Measurements from ENCODE around the gene ASRGL1.
"Not testable (repeated sequence)": the region's sequence is repeated elsewhere in the genome, so short reads cannot be mapped to it uniquely, and the experiment has no call there.

Gene ASRGL1

GRCh38 chr11:62352355-62353336 is 15.4 kb downstream of the ASRGL1 start:
- DNase-seq = peak in 1 of 5 experiments; percentile 40

- no peak for DNase-seq
Observed at GRCh38 chr11:62353841-62354240, 16.6 kb downstream of the ASRGL1 start.

GRCh38 chr11:62358273-62358672 is 21.0 kb downstream of the ASRGL1 start:
- no peak for DNase-seq

- DNase-seq = no peak
Observed at GRCh38 chr11:62359475-62359874, 22.2 kb downstream of the ASRGL1 start.

GRCh38 chr11:62360685-62361084 is 23.4 kb downstream of the ASRGL1 start:
- no peak for DNase-seq

- DNase-seq = not testable (repeated sequence)
Observed at GRCh38 chr11:62368861-62369477, 31.7 kb downstream of the ASRGL1 start.

- peak in 4 of 5 experiments; percentile 11 to 69 (median 37) for DNase-seq
Observed at GRCh38 chr11:62370743-62371440, 33.6 kb downstream of the ASRGL1 start.

- peak in 1 of 5 experiments; percentile 19 for DNase-seq
Observed at GRCh38 chr11:62372871-62373270, 35.6 kb downstream of the ASRGL1 start.

GRCh38 chr11:62373464-62374119 is 36.3 kb downstream of the ASRGL1 start:
- DNase-seq = no peak

GRCh38 chr11:62374801-62375200 is 37.6 kb downstream of the ASRGL1 start:
- DNase-seq = no peak

- peak in 1 of 5 experiments; percentile 41 for DNase-seq
Observed at GRCh38 chr11:62378459-62379063, 41.3 kb downstream of the ASRGL1 start.

- not testable (repeated sequence) for DNase-seq
Observed at GRCh38 chr11:62379586-62379985, 42.3 kb downstream of the ASRGL1 start.

GRCh38 chr11:62380821-62381245 is 43.6 kb downstream of the ASRGL1 start:
- DNase-seq = peak in 3 of 5 experiments; percentile 22 to 58 (median 56)

- DNase-seq = no peak
Observed at GRCh38 chr11:62383822-62384221, 46.6 kb downstream of the ASRGL1 start.

GRCh38 chr11:62386083-62386482 is 48.8 kb downstream of the ASRGL1 start:
- DNase-seq = peak in 2 of 5 experiments; percentile 16 to 80

- no peak for DNase-seq
Observed at GRCh38 chr11:62387381-62387780, 50.1 kb downstream of the ASRGL1 start.

- DNase-seq = no peak
Observed at GRCh38 chr11:62388999-62389398, 51.8 kb downstream of the ASRGL1 start.

- no peak for DNase-seq
Observed at GRCh38 chr11:62390237-62390636, 53.0 kb downstream of the ASRGL1 start.

GRCh38 chr11:62390722-62391121 is 53.5 kb downstream of the ASRGL1 start:
- DNase-seq = no peak

GRCh38 chr11:62391642-62392425 is 54.6 kb downstream of the ASRGL1 start:
- DNase-seq = no peak

- no peak for DNase-seq
Observed at GRCh38 chr11:62392506-62392905, 55.3 kb downstream of the ASRGL1 start.

Data from T-helper 2 cell (primary cell).